Subcutaneous abdominal adipose tissue (tissue), 5 donors: ENCODE results near the gene ADRM1.

Experiments used
- H3K27ac ChIP-seq: one replicate; pipeline ENCODE4 v1.7.0; 2013; ENCODE audit warnings: low read depth, mild to moderate bottlenecking, inconsistent platforms, low read length, moderate library complexity
- H3K27me3 ChIP-seq, 5 donors: one replicate each; pipeline ENCODE4 v1.7.0; 2013; ENCODE audit warnings: low read length in 5 of 5, inconsistent platforms in 1 of 5; ENCODE audit not compliant: control insufficient read depth in 5 of 5, insufficient read depth in 4 of 5
- H3K36me3 ChIP-seq, 5 donors: one replicate each; pipeline ENCODE4 v1.7.0; 2013; ENCODE audit warnings: low read length in 5 of 5; ENCODE audit not compliant: control insufficient read depth in 5 of 5, insufficient read depth in 5 of 5
- H3K4me1 ChIP-seq, 5 donors: one replicate each; pipeline ENCODE4 v1.7.0; 2013; ENCODE audit warnings: low read length in 5 of 5, mild to moderate bottlenecking in 3 of 5, moderate library complexity in 1 of 5; ENCODE audit not compliant: control insufficient read depth in 5 of 5, insufficient read depth in 5 of 5
- H3K4me3 ChIP-seq, 5 donors: one replicate each; pipeline ENCODE4 v1.7.0; 2013; ENCODE audit warnings: low read length in 5 of 5, low read depth in 1 of 5
- H3K9ac ChIP-seq, 5 donors: one replicate each; pipeline ENCODE4 v1.7.0; 2013; ENCODE audit warnings: low read length in 5 of 5, mild to moderate bottlenecking in 4 of 5, moderate library complexity in 3 of 5
- H3K9me3 ChIP-seq, 5 donors: one replicate each; pipeline ENCODE4 v1.7.0; 2013; ENCODE audit warnings: low read length in 5 of 5; ENCODE audit not compliant: control insufficient read depth in 5 of 5
- donor health status: healthy.
- donor health status: healthy.
- donor health status: healthy.
- donor health status: healthy.
- donor health status: healthy.

The ADRM1 gene

GRCh38 chr20:62347151-62347404, 44.3 kb downstream of the ADRM1 start:
- Histone ChIP-seq H3K9ac (no peak overlapping the region), H3K4me3 (no peak overlapping the region), H3K27me3 (no peaks in the 10 kb centered on the region), H3K27ac (no peak overlapping the region), H3K9me3 (no peaks in the 10 kb centered on the region), H3K4me1 (no peaks in the 10 kb centered on the region), H3K36me3 (peaks cover 0 to 54% (median 43%) of the 10 kb centered on the region in 5 donors)

- Histone ChIP-seq H3K27ac (no peak overlapping the region), H3K9ac (no peak overlapping the region), H3K27me3 (no peaks in the 10 kb centered on the region), H3K4me3 (no peak overlapping the region), H3K9me3 (no peaks in the 10 kb centered on the region), H3K4me1 (peaks cover 0 to 2% (median under 1%) of the 10 kb centered on the region in 5 donors), H3K36me3 (peaks cover 0 to 57% (median 43%) of the 10 kb centered on the region in 5 donors)
Measured at GRCh38 chr20:62347445-62347844, 44.6 kb downstream of the ADRM1 start.

- Histone ChIP-seq H3K4me1 (peaks cover 0 to 14% (median 8%) of the 10 kb centered on the region in 5 donors), H3K27ac (no peak overlapping the region), H3K9me3 (no peaks in the 10 kb centered on the region), H3K36me3 (peaks cover 0 to 54% (median 46%) of the 10 kb centered on the region in 5 donors), H3K4me3 (no peak overlapping the region), H3K27me3 (no peaks in the 10 kb centered on the region), H3K9ac (no peak overlapping the region)
Measured at GRCh38 chr20:62348604-62349003, 45.8 kb downstream of the ADRM1 start.

- peaks cover 0 to 54% (median 46%) of the 10 kb centered on the region in 5 donors for H3K36me3 ChIP-seq
- H3K27ac ChIP-seq, result no peak overlapping the region
- no peaks in the 10 kb centered on the region for H3K9me3 ChIP-seq
- no peak overlapping the region for H3K9ac ChIP-seq
- no peak overlapping the region for H3K4me3 ChIP-seq
- H3K27me3 ChIP-seq, result no peaks in the 10 kb centered on the region
- H3K4me1 ChIP-seq, result peaks cover 0 to 17% (median 10%) of the 10 kb centered on the region in 5 donors
Measured at GRCh38 chr20:62349556-62350097, 46.8 kb downstream of the ADRM1 start.

- no peak overlapping the region for H3K27ac ChIP-seq
Measured at GRCh38 chr20:62350098-62350628, 47.4 kb downstream of the ADRM1 start.

GRCh38 chr20:62350629-62351422, 48.0 kb downstream of the ADRM1 start:
- H3K4me1 ChIP-seq, result peaks cover 2 to 29% (median 22%) of the 10 kb centered on the region in 5 donors
- H3K27ac ChIP-seq, result no peak overlapping the region
- H3K9ac ChIP-seq, result no peak overlapping the region

More at GRCh38 chr20:62350098-62350628, 47.4 kb downstream of the ADRM1 start:
- no peak overlapping the region for H3K9ac ChIP-seq
- H3K4me3 ChIP-seq, result no peak overlapping the region
- H3K36me3 ChIP-seq, result peaks cover 0 to 54% (median 46%) of the 10 kb centered on the region in 5 donors
- peaks cover under 1 to 23% (median 15%) of the 10 kb centered on the region in 5 donors for H3K4me1 ChIP-seq
- no peaks in the 10 kb centered on the region for H3K27me3 ChIP-seq
- H3K9me3 ChIP-seq, result no peaks in the 10 kb centered on the region

GRCh38 chr20:62351469-62352401, 48.9 kb downstream of the ADRM1 start:
- H3K9ac ChIP-seq, result no peak overlapping the region
- peaks cover 0 to 40% (median 33%) of the 10 kb centered on the region in 5 donors for H3K36me3 ChIP-seq
- peaks cover 5 to 38% (median 31%) of the 10 kb centered on the region in 5 donors for H3K4me1 ChIP-seq
- no peaks in the 10 kb centered on the region for H3K9me3 ChIP-seq
- H3K4me3 ChIP-seq, result no peak overlapping the region
- no peak overlapping the region for H3K27ac ChIP-seq
- no peaks in the 10 kb centered on the region for H3K27me3 ChIP-seq

More at GRCh38 chr20:62350629-62351422, 48.0 kb downstream of the ADRM1 start:
- Histone ChIP-seq H3K27me3 (no peaks in the 10 kb centered on the region), H3K9me3 (no peaks in the 10 kb centered on the region), H3K36me3 (peaks cover 0 to 49% (median 41%) of the 10 kb centered on the region in 5 donors), H3K4me3 (no peak overlapping the region)

- Histone ChIP-seq H3K36me3 (peaks cover 0 to 32% (median 24%) of the 10 kb centered on the region in 5 donors), H3K4me3 (no peak overlapping the region)
Measured at GRCh38 chr20:62352402-62353288, 49.8 kb downstream of the ADRM1 start.

More at GRCh38 chr20:62352402-62353288, 49.8 kb downstream of the ADRM1 start:
- H3K27me3 ChIP-seq, result no peaks in the 10 kb centered on the region
- H3K9ac ChIP-seq, result no peak overlapping the region
- no peaks in the 10 kb centered on the region for H3K9me3 ChIP-seq
- H3K27ac ChIP-seq, result no peak overlapping the region
- H3K4me1 ChIP-seq, result peaks cover 5 to 47% (median 40%) of the 10 kb centered on the region in 5 donors
